NCI-H345 (cell line): ENCODE data around the gene NINL.
"Not testable (repeated sequence)": the region's sequence is repeated elsewhere in the genome, so short reads cannot be mapped to it uniquely, and the experiment has no call there.

Source experiments
- DNase-seq: peaks from one replicate; lab custom pipeline; 2025; lab: John Stamatoyannopoulos, UW

The NINL gene

DNA sequence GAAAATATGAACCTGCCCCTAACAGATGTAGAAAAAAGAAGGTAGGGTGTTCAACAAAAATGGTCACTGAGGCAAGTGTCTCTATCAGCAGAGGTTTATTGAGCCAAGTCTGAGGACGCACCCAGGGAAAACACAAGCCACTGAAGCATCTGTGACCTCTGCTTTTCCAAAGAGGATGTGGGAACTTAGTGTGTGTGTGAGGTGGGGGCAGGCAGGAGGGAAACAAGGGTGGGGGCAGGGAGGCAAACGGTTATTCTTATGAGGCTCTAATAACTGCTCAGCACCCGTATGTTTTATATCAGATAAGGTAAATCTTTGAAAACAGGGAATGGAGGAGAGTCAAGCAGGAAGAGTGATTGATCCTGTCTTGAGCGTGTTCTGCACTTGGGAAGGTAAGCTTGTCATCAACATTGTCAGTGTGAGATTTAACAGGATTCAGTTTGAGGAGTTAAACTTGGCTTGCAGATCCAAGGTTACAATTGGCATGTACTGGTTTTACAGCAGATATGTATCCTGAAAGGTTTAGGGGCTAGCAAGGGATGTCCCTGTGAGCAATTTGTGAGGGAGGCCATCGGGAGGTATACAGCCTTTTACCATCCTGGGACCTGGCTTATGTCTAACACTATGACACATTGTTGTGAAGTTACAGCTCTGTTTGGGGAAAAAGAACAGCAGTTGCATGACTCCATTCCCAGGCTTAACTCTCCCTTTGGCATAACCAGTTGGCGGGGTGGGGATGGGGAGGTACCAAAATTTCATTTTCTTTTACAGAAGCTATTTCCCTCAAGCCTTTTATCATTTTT is 33.7 kb downstream of the NINL start:
- DNase-seq = no peak

DNA sequence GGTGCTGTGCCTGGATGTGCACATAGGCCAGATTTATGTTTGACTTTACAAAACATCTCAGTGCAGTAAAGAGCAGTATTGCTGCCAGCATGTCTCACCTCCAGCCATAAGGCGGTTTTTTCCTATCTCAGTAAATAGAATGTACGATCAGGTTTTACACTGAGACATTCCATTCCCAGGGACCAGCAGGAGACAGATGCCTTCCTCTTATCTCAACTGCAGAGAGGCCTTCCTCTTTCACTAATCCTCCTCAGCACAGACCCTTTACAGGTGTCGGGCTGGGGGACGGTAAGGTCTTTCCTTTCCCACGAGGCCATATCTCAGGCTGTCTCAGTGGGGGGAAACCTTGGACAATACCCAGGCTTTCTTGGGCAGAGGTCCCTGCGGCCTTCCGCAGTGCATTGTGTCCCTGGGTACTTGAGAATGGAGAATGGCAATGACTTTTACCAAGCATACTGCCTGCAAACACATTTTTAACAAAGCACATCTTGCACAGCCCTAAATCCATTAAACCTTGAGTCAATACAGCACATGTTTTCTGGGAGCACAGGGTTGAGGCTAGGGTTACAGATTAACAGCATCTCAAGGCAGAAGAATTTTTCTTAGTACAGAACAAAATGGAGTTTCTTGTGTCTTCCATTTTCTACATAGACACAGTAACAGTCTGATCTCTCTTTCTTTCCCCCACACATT is 34.5 kb downstream of the NINL start:
- DNase-seq = not testable (repeated sequence)

DNA sequence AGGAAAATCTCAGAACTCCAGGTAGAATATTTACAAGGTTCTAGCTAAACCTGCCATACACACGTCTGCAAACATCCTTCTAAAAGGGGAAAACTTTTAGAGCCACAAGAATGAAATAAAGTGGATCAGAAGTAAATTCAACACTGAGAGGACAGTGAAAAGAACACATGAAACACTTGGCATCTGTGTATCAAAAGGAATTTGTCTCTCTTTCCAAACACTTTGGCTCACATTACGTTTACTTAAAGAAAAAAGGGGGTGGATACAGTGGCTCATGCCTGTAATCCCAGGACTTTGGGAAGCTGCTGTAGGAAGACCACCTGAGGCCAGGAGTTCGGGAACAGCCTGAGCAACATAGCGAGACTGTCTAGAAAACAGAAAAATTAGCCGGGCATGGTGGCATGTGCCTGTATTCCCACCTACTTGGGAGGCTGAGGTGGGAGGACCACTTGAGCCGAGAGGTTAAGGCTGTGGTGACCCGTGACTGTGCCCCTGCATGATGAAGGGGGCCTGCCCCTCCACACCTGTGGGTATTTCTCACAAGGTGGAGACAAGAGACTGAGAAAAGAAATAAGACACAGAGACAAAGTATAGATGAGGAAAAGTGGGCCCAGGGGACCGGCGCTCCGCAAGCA is 35.4 kb downstream of the NINL start:
- DNase-seq = no peak

DNA sequence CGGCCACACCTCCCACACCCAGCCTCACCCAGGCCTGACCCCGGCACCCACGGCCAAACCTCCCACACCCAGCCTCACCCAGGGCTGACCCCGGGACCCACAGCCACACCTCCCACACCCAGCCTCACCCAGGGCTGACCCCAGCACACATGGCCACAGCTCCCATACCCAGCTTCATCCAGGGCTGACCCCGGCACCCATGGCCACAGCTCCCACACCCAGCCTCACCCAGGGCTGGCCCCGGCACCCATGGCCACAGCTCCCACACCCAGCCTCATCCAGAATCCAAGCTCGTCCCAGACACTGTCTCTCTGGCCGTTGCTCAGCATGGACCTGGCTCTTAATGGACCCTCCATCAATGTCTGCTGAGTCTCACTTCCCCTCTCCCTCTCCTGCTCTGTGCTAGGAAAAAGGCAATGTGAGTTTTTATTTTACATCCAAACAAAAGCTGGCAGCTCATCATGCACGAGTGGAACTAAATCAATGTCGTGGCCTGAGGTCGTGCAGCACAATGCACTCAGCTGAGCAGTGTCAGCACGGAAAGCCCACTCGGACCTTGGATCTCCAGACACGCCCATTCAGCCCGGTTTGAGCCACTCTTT is 36.1 kb downstream of the NINL start:
- no peak for DNase-seq

DNA sequence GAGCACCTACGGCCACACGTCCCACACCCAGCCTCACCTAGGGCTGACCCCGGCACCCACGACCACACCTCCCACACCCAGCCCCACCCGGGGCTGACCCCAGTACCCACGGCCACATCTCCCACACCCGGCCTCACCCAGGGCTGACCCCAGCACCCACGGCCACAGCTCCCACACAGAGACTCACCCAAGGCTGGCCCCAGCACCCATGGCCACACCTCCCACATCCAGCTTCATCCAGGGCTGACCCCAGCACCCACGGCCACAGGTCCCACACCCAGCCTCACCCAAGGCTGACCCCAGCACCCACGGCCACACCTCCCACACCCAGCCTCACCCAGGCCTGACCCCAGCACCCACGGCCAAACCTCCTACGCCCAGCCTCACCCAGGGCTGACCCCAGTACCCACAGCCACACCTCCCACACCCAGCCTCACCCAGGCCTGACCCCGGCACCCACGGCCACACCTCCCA is 36.7 kb downstream of the NINL start:
- DNase-seq = no peak

DNA sequence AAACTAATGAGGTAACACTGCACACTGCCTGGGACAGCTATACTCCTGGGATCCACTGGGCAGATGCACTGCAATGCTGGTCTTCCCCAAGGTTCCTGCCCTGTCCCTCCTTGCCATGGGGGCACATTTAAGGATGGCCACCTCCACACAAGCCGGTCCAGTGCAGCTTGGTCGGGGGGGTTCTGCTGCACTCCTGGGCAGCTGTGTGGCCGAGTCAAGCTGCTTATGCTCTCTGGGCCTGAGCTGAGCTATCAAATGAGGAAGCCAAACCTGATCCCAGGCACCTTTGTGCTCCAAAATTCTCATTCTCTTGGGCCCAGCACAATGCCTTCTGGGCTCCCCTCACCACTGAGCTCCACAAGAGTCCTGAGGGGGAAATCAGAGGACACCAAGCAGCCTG is 37.3 kb downstream of the NINL start:
- no peak for DNase-seq

DNA sequence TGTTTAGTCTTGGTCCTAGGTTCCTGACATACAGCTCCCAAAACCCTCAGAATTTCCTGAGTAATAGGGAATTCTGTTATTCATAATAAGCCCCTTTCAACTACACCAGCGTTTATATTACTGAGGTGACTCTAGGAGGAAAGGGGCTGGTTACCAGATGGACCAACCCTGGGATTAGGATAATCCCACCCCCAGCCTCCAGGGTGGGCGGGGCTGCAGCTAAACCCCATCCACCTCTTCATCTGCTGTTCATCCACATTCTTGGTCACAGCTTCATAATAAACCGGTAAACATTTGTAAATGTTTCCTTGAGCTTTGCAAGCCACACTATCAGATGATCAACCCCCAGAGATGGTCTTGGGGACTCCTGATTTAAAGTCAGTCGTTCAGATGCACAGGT is 38.3 kb downstream of the NINL start:
- DNase-seq = no peak

DNA sequence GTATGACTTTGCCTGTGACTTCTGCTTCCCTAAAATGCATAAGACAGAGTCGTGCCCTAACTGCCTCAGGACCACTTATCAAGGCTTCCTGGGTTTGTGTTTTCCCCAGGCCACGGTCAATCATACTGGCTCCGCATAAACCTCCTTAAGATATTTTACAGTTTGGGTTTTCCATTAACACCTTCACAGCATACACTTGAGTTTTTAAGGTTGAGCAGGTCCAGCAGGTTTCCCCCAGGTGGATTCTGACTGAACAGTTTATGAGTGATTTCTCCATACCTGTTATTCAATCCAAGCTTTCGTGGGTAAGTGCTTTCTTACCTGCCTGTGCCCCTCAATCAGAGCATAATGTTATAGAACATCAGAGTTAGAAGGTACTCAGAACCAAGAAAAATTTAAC is 39.3 kb downstream of the NINL start:
- DNase-seq = no peak

DNA sequence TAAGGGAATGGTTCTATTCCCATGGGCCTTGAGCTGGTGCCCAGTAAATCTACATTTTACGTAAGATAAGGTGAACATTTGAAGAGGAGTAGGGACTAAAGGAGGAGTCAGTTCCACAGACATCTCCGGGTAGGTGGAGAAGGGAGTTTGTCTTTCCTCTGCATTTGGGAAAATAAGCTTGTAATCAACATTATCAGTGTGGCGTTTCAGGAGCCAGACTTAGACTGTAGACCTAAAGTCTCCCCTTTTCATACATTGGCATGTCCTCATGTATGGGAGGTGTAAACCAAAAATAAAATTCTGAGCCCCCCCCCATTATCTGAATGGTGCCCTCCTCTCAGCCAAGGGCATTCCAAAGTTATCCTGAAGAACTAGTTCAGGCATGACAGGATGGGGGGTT is 40.2 kb downstream of the NINL start:
- DNase-seq = no peak

DNA sequence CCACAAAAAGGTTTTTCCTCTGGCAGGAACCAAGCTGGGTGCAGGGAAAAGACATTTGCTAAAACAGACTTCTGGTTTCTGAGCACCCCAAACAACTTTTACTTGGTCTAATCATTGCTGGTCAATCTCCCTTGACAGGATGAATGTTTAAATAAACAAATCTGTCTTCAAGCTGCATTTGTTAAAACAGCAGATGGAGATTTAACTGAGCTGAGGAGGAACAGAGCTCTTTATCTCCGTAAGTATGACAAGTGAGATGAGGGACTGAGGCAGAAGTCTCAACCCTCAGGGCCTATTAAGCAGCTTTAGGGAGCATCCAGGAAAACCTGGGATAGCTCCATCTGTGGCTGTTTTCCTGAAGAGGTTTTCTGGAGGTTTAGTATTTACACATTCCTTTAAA is 40.6 kb downstream of the NINL start:
- DNase-seq = no peak

DNA sequence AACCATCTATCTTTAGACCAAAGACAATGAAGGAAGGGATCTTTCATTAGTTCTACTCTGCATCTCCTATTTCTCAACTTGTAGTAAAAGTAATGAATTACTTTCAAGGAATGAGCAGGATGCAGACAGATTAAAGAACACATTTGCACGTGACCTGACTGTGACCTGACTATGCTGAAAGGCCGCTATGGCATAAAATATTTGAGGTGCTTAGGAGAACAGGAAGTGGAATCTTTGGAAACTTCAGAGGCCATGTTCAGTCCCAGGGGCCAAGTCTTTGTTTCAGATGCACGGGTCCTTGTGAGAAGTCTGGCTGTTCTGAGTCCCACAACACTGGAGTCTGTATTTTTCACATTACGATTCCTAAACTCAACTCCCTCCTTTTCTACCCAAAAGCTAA is 41.0 kb downstream of the NINL start:
- no peak for DNase-seq

DNA sequence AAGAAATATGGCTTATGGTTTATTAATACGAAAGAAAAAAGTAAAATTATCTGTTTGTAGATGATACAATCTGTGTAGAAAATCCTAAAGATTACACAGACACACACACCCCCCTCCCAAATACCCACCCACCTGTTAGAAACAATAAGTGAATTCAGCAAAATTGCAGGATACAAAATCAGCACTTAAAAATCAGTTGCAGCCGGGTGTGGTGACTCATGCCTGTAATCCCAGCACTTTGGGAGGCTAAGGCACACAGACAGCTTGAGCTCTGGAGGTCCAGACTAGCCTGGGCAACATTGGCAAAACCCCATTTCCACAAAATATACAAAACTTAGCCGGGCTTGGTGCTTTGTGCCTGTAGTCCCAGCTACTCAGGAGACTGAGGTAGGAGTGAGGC is 42.3 kb downstream of the NINL start:
- DNase-seq = no peak

DNA sequence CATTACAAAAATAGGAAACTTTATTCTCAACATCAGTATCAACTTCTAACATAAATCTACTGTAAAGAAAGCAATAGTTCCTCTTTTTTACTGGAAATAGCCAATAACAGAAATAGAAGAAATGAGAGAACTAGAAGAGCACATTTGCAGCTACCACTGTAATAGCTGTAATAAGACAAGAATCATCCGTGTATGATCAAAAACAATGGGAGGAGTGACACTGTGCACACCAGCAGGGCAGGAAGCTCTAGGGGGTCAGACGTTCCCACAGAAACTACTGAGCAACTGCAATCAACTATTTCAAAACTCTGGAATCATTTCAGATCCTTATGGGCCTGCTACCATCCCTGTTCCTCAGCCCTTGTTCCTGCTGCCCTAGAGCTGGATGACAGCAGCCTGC is 43.7 kb downstream of the NINL start:
- no peak for DNase-seq

DNA sequence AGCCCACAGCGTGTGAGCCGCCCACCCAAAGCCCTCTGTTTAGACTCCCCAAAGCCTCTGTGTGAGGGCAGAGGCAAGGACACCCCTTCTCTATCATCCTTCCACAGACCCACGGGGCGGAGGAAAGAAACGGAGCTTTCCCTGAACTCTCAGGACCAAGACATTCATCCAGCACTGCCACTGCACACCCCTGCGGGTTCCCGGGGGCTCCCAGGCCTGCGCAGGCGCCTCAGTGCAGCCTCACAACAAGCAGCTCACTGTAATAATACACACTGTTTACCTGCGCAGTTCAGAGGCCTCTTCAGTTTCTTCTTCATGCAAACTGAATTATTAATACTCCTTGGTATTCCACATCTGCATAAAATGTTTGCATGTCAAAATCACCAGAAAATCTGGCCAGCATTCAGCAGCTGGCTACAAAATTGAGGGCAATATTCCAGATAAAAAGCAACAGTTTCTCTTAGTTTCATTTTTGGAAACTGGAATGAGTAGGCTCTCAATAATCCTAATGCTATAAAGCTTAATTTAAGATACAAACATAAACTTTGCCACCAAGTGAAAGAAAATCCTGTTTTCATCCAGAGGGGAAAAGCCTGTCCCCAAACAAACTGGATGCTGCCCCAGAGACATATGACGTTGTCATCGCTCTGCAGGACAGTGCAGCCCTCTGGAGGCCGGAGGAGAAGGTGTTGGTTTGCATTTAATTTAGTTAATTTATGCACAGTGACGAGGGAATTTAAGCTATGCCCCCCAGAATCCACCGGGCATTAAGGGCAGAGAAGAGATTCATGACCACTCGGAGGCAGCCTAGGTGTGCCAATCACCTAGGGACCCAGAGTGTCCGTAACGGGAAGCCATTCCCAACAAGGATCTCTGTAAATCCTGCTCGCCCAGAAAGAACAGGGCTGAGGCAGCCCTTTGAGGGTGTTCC is 45.3 kb downstream of the NINL start:
- DNase-seq = no peak

DNA sequence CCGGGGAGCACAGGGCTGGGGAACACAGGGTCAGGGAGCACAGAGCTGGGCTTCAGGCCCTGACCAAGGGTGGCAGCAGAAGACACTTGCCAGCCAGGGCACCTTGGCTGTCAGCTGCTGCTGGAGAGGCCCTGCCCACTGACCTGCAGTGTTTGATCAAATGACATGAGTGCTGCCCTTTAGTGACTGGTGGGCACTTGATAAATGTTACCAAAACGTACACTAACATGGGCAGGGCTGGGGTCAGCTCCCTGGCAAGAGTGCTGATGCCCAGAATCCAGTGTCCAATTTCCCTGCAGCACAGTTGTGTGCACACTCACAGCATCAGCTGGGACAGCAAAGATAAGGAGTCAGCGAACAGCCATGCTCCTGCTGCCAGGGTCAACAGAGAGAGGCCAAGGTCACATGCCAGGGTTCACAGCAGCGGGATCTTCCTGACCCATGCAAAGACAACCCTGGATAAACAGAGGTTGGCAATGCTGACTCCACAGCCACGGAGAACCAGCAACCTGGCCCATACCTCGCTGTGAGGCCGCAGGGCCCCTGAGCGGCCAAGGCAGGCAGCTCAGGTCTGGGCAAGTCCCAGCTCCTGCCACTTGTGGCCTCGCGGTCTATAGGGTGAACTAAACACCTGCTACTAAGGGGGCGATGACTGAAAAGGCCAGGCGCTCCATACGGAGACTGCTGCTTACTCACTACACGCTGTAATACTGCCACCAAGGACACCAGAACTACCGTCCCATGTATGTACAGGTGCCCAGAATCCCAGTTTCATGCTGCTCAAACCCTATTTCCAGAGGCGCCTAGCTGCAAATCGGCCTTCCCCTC is 46.3 kb downstream of the NINL start:
- no peak for DNase-seq

DNA sequence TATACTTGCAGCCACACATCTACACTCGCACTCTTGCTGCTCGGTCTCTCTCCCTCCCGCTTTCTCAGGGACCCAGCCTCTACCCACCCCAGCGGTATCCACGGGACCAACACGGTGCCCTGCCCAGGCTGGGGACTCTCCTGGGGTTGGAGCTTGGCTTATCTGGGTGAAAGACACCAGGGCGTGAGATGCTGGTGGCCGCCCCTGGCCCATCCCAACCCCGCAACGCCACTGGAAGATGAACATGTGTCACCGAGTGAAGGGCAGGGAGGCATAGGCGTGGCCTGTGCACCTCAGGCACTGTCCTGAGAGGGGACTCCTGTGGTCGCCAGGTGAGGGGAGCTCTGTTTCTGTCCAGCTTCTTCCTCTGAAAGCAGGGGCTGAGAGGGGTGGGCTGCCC is 47.4 kb downstream of the NINL start:
- no peak for DNase-seq

DNA sequence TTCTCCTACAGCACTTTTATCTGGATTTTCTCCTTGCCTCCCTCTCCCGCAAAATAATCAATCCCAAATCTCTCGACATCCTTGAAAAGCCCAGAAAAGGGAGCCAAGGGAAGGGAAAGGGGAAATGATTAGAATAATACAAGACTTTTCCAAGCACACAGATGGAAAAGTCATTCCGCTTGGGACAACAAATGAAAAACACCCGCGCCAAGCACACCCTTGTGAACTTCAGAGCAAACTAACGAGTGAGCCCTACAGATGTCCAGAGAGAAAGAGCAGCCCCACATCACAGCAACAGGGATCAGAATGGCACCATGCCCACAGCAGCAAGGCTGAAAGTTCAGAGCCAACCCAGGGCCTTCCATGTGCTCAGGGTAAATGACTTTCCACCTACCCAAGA is 49.6 kb downstream of the NINL start:
- DNase-seq = no peak

DNA sequence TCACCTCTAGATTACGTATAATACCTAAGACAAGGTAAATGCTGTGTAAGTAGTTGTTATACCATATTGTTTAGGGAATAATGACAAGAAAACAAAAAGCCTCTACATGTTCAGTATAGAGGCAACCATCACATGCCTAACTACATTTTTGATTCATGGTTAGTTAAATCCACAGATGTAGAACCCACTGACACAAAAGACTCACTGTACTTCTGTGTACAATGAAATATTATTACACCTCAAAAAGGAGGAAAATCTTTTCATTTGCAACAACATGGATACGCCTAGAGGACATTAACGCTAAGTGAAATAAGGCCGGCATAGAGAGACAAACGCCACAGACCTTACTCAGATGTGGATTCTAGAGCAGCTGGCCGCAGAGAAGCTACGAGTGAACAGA is 50.5 kb downstream of the NINL start:
- DNase-seq = no peak

DNA sequence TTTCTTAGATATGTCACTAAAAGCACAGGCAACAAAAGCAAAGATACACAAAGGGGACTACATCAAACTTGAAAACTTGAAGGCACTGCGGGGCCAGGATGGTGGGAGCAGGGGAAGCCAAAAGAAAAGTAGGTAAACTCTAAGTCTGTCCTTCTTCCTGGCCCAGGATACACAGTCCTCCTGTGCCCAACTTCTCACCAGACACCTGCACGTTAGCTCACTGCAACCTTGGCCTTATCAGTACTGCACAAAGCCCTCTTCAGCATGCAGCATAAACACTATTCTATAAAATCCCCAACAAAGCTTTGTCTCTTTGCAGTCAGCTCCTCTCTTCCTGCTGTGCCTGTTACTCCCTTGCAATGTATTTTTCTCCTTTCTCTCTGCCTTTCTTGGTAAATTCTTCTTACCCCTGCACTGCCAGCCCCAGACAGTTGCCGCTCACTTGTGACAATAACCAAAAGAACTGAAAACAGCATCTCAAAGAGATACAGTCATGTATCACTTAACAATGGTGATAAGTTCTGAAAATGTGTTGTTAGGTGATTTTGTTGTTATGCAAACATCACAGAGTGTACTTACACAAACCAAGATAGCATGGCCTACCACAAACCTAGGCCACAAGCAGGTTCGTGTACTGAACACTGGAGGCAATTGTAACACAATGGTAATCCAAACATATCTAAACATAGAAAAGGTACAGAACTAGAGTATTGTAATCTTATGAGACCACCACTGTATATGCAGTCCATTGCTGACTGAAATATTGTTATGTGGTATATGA is 51.2 kb downstream of the NINL start:
- no peak for DNase-seq

DNA sequence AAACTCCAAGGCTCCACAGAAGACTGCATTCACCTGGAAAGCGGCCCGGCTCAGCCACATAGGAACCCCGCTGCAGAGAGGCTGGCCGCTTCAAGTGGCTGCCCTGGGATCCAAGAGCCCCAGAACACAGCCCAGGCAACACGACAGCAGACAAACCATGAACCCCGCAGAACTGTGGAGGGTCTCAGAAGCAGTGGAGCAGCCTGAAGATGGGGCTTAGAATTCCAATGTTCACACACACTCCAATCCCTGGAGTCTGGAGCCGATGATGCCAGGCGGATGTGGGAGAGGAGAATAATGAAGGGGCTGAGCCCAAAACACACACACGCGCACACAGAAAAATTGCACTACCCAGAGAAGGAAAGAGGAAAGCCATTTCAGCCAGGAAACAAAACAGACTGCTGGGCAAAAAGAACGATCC is 52.4 kb downstream of the NINL start:
- DNase-seq = no peak
